ENCODE data around the gene WDR73.

GRCh38 chr15:84681831-84682230 lies 27.7 kb upstream of the WDR73 start:
- no peak for TF ChIP-seq CTCF (IDR thresholded peaks at IDR 0.05)
- TF ChIP-seq ZFX (IDR thresholded peaks at IDR 0.05; ENCODE audit: borderline replicate concordance) = no peak

Measured in 22Rv1 (cell line).